Activated CD4-positive, alpha-beta T cell treated with anti-CD3 and anti-CD28 coated beads for 36 hours (primary cell): Measurements from ENCODE around the gene PTPRH. TPM values are rescaled to one million over a fixed set of nuclear protein-coding genes. Genes with fewer than 3 reads are reported as not detected.
"Not testable (repeated sequence)": the region's sequence is repeated elsewhere in the genome, so short reads cannot be mapped to it uniquely, and the experiment has no call there.

Experiments
- ATAC-seq: fragments of 200-7000 bp; cut with Tn5 transposase; one replicate; pipeline ENCODE4 v1.10.0; 2021; ENCODE audit warnings: mild to moderate bottlenecking, moderate library complexity
- CTCF ChIA-PET: fragments of 350-600 bp; sonication (Branson Sonifier 250); formaldehyde crosslinking; loops from one replicate; lab custom pipeline; 2021; ENCODE audit warnings: antibody characterized with exemption; lab: Charles Lee
- POLR2A ChIA-PET: fragments of 350-600 bp; sonication (Branson Sonifier 250); formaldehyde crosslinking; loops from one replicate; lab custom pipeline; 2021; ENCODE audit warnings: antibody characterized with exemption, inconsistent platforms; lab: Charles Lee
- DNase-seq: peaks from one replicate; pipeline ENCODE4 v3.0.0-alpha.2; 2020
- H3K27ac Mint-ChIP-seq: one replicate; pipeline ENCODE4 v1.8.0; 2021; ENCODE audit warnings: mixed read lengths
- H3K27me3 Mint-ChIP-seq: one replicate; pipeline ENCODE4 v1.8.0; 2021; ENCODE audit warnings: mixed read lengths
- H3K36me3 Mint-ChIP-seq: one replicate; pipeline ENCODE4 v1.8.0; 2021; ENCODE audit warnings: low read depth, mixed read lengths
- H3K4me1 Mint-ChIP-seq: one replicate; pipeline ENCODE4 v1.8.0; 2021; ENCODE audit warnings: mixed read lengths
- H3K4me3 Mint-ChIP-seq: one replicate; pipeline ENCODE4 v1.8.0; 2021; ENCODE audit warnings: mild to moderate bottlenecking, moderate library complexity, mixed read lengths
- H3K9me3 Mint-ChIP-seq: one replicate; pipeline ENCODE4 v1.8.0; 2021; ENCODE audit warnings: low read depth, mixed read lengths
- intact Hi-C, 2 experiments: fragments of 100-400 bp; cut with DNase I in 1 of 2; cut with micrococcal nuclease in 1 of 2; formaldehyde crosslinking; loops; one replicate each; pipeline versions ENCODE4 v1.14.2 to v1.15.1; 2022 to 2024; cut with DNase I, micrococcal nuclease
- total RNA-seq, 2 experiments: library from RNA; stranded (reverse); gene quantifications; one replicate each; pipeline ENCODE4 v1.2.3, GENCODE V29; 2021

Gene PTPRH
- total RNA-seq, 2 experiments from 2014 or later: not detected

DNA sequence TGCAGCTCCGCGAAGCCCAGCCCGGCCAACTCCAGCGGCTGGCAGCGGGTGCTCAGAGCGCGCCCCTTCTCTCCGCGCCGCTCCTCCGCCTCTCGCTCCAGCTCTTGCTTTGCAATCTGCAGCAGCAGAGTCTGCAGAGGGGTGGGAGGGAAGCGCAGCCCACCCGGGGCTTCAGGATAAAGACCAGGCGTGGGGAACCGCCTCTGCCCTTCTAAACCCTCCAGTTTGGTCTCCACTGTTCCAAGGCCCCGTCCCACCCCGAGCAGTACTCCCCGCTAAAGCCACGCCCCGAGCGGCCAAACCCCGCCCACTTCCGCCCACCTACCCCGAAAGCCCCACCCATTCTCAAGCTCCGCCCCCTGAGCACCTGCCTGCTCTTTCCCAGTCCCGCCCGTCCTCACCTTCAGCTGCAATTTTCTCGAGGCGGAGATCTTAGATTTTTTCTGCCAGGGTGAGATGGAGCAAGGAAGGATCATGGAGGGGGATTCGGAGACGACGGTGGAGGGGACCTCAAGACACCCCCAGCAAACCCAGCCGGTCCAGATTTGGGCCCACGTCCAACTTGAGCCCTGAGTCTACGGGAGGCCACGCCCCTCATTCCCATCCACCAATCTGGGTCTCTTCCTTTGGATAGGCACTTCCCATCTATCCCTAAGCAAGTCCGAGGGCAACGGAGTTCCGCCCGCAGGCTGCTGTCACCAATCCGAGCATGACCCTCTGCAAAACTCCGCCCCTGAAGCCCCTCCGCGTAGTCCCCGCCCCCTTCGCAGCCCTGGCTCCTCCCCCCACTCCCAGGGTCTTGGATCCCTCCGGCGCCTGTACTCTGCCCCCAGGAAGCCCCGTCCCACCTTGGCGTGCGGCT, 52.9 kb downstream of the PTPRH start:
- peaks cover 25% of the 10 kb centered on the region for H3K4me1 Mint-ChIP-seq
- H3K27me3 Mint-ChIP-seq: peaks cover 17% of the 10 kb centered on the region
- CTCF ChIA-PET: no interaction called here
- no peak overlapping the region for H3K4me3 Mint-ChIP-seq
- POLR2A ChIA-PET: no interaction called here
- peaks cover 9% of the 10 kb centered on the region for H3K9me3 Mint-ChIP-seq
- ATAC-seq (peak; percentile 35), DNase-seq (peak; percentile 68)
- H3K36me3 Mint-ChIP-seq: peaks cover 4% of the 10 kb centered on the region
- intact Hi-C loops: no loop called here
- no peak overlapping the region for H3K27ac Mint-ChIP-seq

DNA sequence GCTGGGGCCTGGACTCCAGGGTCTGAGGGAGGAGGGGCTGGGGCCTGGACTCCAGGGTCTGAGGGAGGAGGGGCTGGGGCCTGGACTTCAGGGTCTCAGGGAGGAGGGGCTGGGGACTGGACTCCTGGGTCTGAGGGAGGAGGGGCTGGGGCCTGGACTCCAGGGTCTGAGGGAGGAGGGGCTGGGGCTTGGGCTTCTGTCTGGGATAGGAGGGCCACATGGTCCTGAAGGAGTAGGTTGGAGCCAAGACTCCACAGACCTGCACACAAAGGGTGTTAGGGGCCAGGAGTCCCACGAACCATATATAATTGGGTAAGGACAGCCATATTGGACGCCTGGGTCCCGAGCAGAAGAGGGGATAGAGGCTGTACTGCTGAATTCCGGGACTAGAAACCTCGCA, 53.5 kb downstream of the PTPRH start:
- CTCF ChIA-PET, H3K27ac Mint-ChIP-seq, POLR2A ChIA-PET, H3K4me3 Mint-ChIP-seq, ATAC-seq, H3K36me3 Mint-ChIP-seq, DNase-seq, intact Hi-C loops: not testable (repeated sequence)
- Mint-ChIP-seq H3K4me1 (peaks cover 25% of the 10 kb centered on the region), H3K27me3 (peaks cover 17% of the 10 kb centered on the region), H3K9me3 (peaks cover 11% of the 10 kb centered on the region)

DNA sequence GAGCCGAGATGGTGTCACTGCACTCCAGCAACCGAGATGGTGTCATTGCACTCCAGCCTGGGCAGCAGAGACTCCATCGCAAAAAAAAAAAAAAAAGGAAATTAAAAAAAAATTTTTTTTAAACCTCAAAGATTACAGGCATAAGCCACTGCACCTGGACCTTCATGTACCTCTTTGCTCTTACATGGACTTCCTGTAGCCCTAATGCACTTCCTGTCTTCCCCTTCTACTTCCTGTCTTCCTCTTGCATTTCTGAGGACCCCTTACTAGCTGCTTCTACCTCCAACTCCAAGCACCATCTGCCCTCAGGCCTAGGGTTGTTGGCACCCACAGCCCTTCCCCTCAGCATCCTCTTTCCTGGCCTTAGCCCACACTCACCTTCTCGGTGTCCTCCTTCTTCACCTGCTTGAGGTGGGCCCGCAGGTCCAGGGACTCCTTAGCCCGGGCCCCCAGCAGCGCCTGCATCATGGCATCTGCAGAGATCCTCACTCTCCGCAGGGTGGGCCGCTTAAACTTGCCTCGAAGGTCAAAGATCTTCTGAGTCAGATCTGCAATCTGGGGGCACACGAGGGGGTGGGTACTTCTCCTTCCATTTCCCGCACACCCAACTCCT, 55.5 kb downstream of the PTPRH start:
- intact Hi-C loops: no loop called here
- no peak overlapping the region for H3K27ac Mint-ChIP-seq
- H3K9me3 Mint-ChIP-seq: peaks cover 11% of the 10 kb centered on the region
- POLR2A ChIA-PET: interaction anchor here (0.7 kb wide), 1 partner anchor 63 kb away, joined by 7 read pairs; no protein-coding TSS in a partner anchor
- peaks cover 7% of the 10 kb centered on the region for H3K27me3 Mint-ChIP-seq
- DNase-seq (no peak), ATAC-seq (no peak)
- no peak overlapping the region for H3K4me3 Mint-ChIP-seq
- H3K36me3 Mint-ChIP-seq: peaks cover 4% of the 10 kb centered on the region
- CTCF ChIA-PET: interaction anchor here (0.6 to 1.9 kb wide), 2 partner anchors 13 to 357 kb away, joined by 3 to 6 read pairs; partner anchors contain the start of gene DNAAF3
- peaks cover 20% of the 10 kb centered on the region for H3K4me1 Mint-ChIP-seq

DNA sequence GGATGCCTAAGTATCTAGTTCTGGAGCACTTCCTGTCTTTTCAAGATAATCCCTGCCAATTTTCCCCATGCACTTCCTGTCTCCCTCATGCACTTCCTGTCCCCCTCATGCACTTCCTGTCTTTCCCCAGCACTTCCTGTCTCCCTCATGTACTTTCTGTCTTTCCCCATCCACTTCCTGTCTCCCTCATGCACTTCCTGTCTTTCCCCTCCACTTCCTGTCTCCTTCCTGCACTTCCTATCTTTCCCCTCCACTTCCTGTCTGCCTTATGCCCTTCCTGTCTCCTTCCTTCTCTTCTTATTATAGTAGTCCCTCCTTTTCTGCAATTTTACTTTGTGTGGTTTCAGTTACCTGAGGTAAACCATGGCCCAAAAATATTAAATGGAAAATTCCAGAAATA, 57.3 kb downstream of the PTPRH start:
- ChIA-PET POLR2A (interaction anchor here (0.6 kb wide), 1 partner anchor 116 kb away, joined by 3 read pairs; no protein-coding TSS in a partner anchor), CTCF (interaction anchor here (2.0 kb wide), 1 partner anchor 10 kb away, joined by 4 read pairs; no protein-coding TSS in a partner anchor)
- peaks cover 9% of the 10 kb centered on the region for H3K27me3 Mint-ChIP-seq
- H3K27ac Mint-ChIP-seq: peak overlapping the region; percentile 82
- DNase-seq (no peak), ATAC-seq (no peak)
- intact Hi-C loops: no loop called here
- H3K9me3 Mint-ChIP-seq: peaks cover 11% of the 10 kb centered on the region
- H3K4me3 Mint-ChIP-seq: no peak overlapping the region
- H3K36me3 Mint-ChIP-seq: peaks cover 4% of the 10 kb centered on the region
- H3K4me1 Mint-ChIP-seq: peaks cover 20% of the 10 kb centered on the region

DNA sequence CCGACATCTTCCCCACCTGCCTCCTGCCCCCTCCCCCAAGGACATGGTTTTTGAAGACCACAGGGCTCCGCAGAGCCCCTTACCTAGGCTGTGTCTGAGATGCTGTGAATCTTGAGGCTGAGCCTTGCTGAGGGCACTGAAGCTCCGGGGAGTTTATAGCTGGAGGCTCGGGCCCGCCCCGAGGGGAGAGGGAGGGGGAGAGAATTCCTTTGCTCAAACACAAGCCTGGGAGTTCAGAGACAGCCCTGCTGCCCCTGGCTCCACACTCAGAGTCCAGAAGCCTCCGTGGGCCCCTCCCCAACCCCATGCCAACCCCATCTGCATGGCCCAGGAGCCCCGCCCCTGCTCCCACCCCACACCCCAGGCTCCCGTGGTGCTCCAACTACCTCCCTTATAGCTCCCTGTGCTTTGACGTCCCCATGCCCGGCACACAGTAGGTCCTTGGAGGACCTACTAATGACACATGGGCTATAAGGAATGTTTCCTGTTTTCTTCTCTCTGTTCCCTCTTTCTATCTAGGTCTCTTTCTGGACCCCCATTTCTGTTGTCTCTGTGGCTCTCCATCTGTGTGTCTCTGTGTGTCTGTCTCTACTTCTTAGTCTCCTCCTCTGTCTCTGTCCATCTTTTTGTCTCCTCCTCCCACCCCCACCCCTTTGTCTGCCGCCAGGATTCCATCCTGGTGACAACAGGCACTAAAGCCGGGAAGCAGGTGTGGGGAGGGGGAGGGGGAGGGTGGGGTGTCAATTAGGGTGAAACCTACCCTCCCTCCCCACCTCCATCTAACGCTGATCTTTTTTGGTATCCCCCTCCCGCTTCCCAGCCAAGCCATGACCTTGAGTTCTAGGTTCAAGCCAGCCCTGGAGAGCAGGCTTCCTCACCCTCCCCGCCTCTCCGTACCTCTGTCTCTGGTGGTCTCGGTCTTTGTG, 60.0 kb downstream of the PTPRH start, which contains the start of gene TNNT1:
TSS of gene TNNT1 (minus strand) at position 129 of the 926 bp plus-strand sequence. CDS start 2,049 bp downstream, outside the sequence.
- DNase-seq (no peak), ATAC-seq (no peak)
- peaks cover 4% of the 10 kb centered on the region for H3K36me3 Mint-ChIP-seq
- intact Hi-C loops: loop anchor here in 1 of 2 experiments (10.0 kb wide), 1 partner anchor 355 kb away; no protein-coding TSS in a partner anchor
- H3K27ac Mint-ChIP-seq: no peak within 1 kb of the TSS
- POLR2A ChIA-PET: no interaction called here
- peaks cover 11% of the 10 kb centered on the region for H3K9me3 Mint-ChIP-seq
- H3K27me3 Mint-ChIP-seq: peaks cover 15% of the 10 kb centered on the region
- H3K4me3 Mint-ChIP-seq: no peak within 1 kb of the TSS
- CTCF ChIA-PET: interaction anchor here (0.6 kb wide), 2 partner anchors 11 to 130 kb away, joined by 3 read pairs; partner anchors contain the start of gene HSPBP1
- peaks cover 17% of the 10 kb centered on the region for H3K4me1 Mint-ChIP-seq

DNA sequence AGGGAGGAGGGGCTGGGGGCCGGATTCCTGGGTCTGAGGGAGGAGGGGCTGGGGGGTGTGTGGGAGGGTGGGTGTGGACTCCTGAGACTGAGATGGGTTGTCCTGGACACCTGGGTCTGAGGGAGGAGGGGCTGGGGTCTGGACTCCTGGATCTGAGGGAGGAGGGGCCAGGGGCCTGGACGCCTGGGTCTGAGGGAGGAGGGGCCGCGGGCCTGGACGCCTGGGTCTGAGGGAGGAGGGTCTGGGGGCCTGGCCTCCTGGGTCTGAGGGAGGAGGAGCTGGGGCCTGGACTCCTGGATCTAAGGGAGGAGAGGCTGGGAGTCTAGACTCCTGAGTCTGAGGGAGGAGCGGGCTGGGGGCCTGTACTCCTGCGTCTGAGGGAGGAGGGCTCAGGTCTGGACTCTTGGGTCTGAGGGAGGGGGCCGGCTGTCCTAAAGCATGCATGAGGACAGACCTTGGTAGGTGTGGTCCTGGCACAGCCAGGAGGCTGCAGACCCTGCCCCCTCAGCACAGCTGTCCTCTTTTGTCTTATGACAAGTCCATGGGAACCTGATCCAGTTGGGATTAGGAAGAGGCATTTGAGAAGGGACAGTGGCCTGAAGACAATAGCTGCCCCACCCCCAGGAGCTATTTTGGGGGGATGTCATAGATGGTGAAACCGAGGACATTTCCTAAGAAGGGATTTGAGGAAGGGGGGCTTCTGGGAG, 61.6 kb downstream of the PTPRH start:
- Mint-ChIP-seq H3K9me3 (peaks cover 11% of the 10 kb centered on the region), H3K27ac (no peak overlapping the region), H3K4me3 (no peak overlapping the region), H3K36me3 (peaks cover 4% of the 10 kb centered on the region), H3K27me3 (peaks cover 19% of the 10 kb centered on the region), H3K4me1 (peaks cover 10% of the 10 kb centered on the region)
- ChIA-PET CTCF (interaction anchor here (0.5 kb wide), 1 partner anchor 13 kb away, joined by 3 read pairs; no protein-coding TSS in a partner anchor), POLR2A (no interaction called here)
- DNase-seq (no peak), ATAC-seq (no peak)
- intact Hi-C loops: loop anchor here in 1 of 2 experiments (10.0 kb wide), 1 partner anchor 357 kb away; no protein-coding TSS in a partner anchor

DNA sequence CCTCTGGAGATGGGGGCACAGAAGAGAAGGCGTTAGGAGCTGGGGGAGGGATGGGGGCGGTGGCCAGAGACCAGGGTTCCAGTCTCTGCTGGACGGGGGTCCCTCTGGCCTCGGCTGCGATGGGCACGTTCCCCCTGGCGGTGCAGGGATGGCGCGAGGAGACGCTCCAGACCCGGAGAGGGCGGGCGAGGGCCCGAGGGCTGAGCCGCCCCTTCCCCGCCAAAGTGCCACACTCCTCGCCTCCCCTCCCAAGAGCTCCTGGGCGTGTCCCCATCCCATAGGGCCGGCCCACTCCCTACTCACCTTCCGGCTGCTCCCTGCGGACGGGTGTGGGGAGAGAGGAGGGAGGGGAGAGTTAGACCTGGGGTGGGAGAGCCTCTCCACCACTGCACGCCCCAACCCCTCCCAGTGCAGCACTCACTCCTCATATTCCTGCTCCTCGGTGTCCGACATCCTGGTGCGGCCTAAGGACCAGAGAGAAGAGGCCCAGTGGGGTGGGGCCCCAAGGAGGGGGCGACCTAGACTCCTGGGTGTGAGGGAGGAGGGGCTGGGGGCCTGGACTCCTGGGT, 62.5 kb downstream of the PTPRH start:
- intact Hi-C loops: loop anchor here (1.0 to 10.0 kb wide), 2 partner anchors 272 to 358 kb away; no protein-coding TSS in a partner anchor
- peak; percentile 49 for ATAC-seq
- Mint-ChIP-seq H3K9me3 (peaks cover 6% of the 10 kb centered on the region), H3K27me3 (peaks cover 20% of the 10 kb centered on the region), H3K4me1 (peaks cover 4% of the 10 kb centered on the region), H3K27ac (no peak overlapping the region), H3K4me3 (no peak overlapping the region), H3K36me3 (peaks cover under 1% of the 10 kb centered on the region)
- POLR2A ChIA-PET: no interaction called here
- CTCF ChIA-PET: interaction anchor here (0.5 to 1.2 kb wide), 3 partner anchors 13 to 570 kb away, joined by 3 to 5 read pairs (median 4); no protein-coding TSS in a partner anchor
- DNase-seq: no peak

DNA sequence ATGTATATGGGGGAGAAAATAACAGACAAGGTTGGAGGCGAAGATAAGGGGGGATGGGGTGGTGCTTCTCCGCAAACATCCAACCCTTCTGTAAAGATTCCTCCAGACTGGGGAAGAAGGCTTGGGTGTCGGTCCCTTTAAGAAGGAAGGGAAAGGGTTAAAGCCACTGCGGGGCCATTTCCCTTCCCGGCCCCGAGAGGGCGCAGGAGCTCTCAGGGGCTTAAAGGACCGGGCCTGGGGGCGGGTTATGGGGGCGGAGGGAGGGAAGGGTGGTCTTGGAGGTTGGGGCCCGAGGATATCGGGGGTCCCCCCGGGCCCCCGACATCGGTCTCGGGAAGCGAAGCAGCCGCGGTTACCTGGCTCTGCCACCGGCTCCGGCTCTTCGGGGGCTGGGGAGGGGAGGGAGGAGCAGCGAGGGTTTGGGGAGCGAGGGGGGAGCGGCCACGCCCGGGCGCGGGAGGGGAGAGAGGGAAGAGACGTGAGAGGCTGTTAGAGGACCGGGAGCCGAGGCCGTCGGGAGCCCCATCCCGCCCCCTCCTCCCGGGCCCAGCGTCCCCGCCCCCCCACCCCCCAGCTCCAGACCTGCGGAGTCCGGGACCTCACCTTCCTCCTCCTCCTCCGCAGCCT, 63.1 kb downstream of the PTPRH start:
- intact Hi-C loops: loop anchor here (1.0 to 10.0 kb wide), 2 partner anchors 272 to 359 kb away; no protein-coding TSS in a partner anchor
- ATAC-seq (peak; percentile 23), DNase-seq (peak; percentile 59)
- no peak overlapping the region for H3K4me3 Mint-ChIP-seq
- H3K4me1 Mint-ChIP-seq: peaks cover 2% of the 10 kb centered on the region
- H3K27ac Mint-ChIP-seq: no peak overlapping the region
- no peaks in the 10 kb centered on the region for H3K36me3 Mint-ChIP-seq
- ChIA-PET CTCF (interaction anchor here (0.6 to 1.2 kb wide), 3 partner anchors 14 to 570 kb away, joined by 3 to 5 read pairs (median 3); no protein-coding TSS in a partner anchor), POLR2A (no interaction called here)
- no peaks in the 10 kb centered on the region for H3K9me3 Mint-ChIP-seq
- H3K27me3 Mint-ChIP-seq: peaks cover 23% of the 10 kb centered on the region

DNA sequence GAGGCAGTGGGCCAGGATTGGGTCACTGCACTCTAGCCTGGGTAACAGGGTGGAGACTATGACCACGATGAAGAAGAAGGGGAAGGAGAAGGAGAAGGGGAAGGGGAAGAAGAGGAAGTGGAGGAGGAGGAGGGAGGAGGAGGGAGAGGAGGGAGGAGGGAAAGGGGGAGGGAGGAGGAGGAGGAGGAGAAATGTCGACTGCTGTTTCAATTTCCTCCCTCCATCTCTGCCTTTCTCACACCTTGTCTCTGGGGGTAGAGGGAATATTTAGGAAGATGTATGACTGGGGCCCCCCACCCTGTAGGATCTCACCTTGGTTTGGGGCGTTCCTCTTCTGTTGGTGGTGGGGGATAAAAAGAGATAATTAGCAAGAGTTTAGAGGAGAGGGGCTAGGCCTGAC, 64.1 kb downstream of the PTPRH start:
- Mint-ChIP-seq H3K27me3 (peaks cover 28% of the 10 kb centered on the region), H3K36me3 (no peaks in the 10 kb centered on the region), H3K4me1 (peaks cover 2% of the 10 kb centered on the region), H3K27ac (no peak overlapping the region), H3K4me3 (no peak overlapping the region), H3K9me3 (no peaks in the 10 kb centered on the region)
- POLR2A ChIA-PET: no interaction called here
- no peak for ATAC-seq
- no peak for DNase-seq
- CTCF ChIA-PET: interaction anchor here (1.2 kb wide), 1 partner anchor 359 kb away, joined by 4 read pairs; no protein-coding TSS in a partner anchor
- intact Hi-C loops: loop anchor here in 1 of 2 experiments (10.0 kb wide), 1 partner anchor 360 kb away; no protein-coding TSS in a partner anchor
